ENCODE measurements around the gene ANKFN1. TPM values are rescaled to one million over a fixed set of nuclear protein-coding genes. Genes with fewer than 3 reads are reported as not detected.

ANKFN1 gene
- total and polyA plus RNA-seq, 2 of the 13 experiments (the other 11 are each of a cell fraction or from before 2014, with no cell fraction given) = not detected

GRCh38 chr17:56185491-56186221 lies 32.4 kb downstream of the ANKFN1 start:
- POLR2A ChIA-PET = no interaction called here
- BruUV-seq (replicated peaks) = no TSS peak
- no peak overlapping the region for H3K27ac ChIP-seq (ENCODE audit: extremely low read length, insufficient read depth, low read length)
- H3K27me3 ChIP-seq (ENCODE audit: control insufficient read depth in 1 of 2, insufficient read depth in 2 of 2, low read length in 2 of 2) = peaks cover 0 to 3% of the 10 kb centered on the region in 2 experiments; a peak in 2 of 5 replicates
- no peaks in the 10 kb centered on the region for H3K79me2 ChIP-seq (ENCODE audit: insufficient read depth, low read length)
- H3K9ac ChIP-seq (ENCODE audit: insufficient read depth, low read depth, low read length) = no peak overlapping the region
- TF ChIP-seq ZC3H4 (CRISPR knock-in tag; IDR thresholded peaks at IDR 0.05; ENCODE audit: borderline replicate concordance) = no peak
- TF ChIP-seq TCF7 (IDR thresholded peaks at IDR 0.05; ENCODE audit: low read depth) = no peak
- TF ChIP-seq PAX8 (CRISPR knock-in tag; IDR thresholded peaks at IDR 0.05; ENCODE audit: borderline replicate concordance) = no peak
- TF ChIP-seq ZFP1 (CRISPR knock-in tag; IDR thresholded peaks at IDR 0.05) = no peak
- H3K4me3 ChIP-seq (replicated peaks in 1 of 3; ENCODE audit: insufficient read depth in 1 of 3, low read depth in 2 of 3, low read length in 3 of 3) = no peak overlapping the region
- DNase-seq (ENCODE audit: low spot score) = no peak
- H4K20me1 ChIP-seq (ENCODE audit: insufficient read depth, low read length) = no peaks in the 10 kb centered on the region
- H3K36me3 ChIP-seq (replicated peaks in 1 of 2; ENCODE audit: control insufficient read depth in 1 of 2, insufficient read depth in 2 of 2, low read length in 2 of 2) = no peaks in the 10 kb centered on the region
- WGBS (ENCODE audit: low lambda C conversion rate) = 2% methylated on average over 6 of the region's 6 CpGs
- no peak for ATAC-seq
- CTCF ChIA-PET (ENCODE audit: low intra/inter-chr PET ratio, low total read pairs) = no interaction called here
- H3K4me1 ChIP-seq (ENCODE audit: insufficient read depth, low read length) = no peaks in the 10 kb centered on the region
- H2AFZ ChIP-seq (ENCODE audit: low read length) = no peak overlapping the region
- in situ Hi-C loops (cut with HindIII; ENCODE audit: extremely low pct_ligation_motif_present, low pct_unique_long_range_greater_than_20kb) = no loop called here
- intact Hi-C loops (cut with micrococcal nuclease; ENCODE audit: unreplicated experiment) = no loop called here
- FAIRE-seq = no peak
- no peaks in the 10 kb centered on the region for H3K9me3 ChIP-seq (ENCODE audit: low read length)
- H3K4me2 ChIP-seq (ENCODE audit: low read depth, low read length) = no peak overlapping the region

DNA sequence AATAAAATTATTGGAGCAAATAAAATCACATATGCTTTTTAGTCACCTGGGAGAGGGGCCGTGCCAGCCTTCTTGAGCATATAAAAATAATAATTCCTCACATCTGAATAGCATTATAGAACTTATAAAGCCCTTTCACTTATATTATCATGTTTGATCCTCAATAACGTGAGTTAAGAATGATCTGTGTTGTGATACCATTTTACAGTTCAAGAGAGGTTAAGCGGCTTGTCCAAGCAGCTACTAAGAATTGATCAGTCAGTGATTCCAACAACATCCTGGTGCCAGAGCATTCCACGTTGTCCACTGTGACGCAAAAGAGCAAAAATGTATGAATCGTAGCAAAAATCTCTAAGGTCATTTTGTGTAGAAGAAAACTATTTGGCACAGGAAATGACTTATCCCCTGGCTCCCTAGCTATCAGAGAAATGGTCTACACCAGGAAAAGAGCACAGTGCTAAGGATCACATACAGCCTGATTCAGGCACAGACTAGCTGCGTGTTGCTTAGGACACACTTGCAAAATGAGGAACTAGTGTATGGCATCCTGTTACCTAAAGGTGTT lies 33.0 kb downstream of the ANKFN1 start:
- in situ Hi-C loops (cut with HindIII; ENCODE audit: extremely low pct_ligation_motif_present, low pct_unique_long_range_greater_than_20kb) (no loop called here), intact Hi-C loops (cut with micrococcal nuclease; ENCODE audit: unreplicated experiment) (no loop called here)
- no peaks in the 10 kb centered on the region for H3K4me1 ChIP-seq (ENCODE audit: insufficient read depth, low read length)
- no peaks in the 10 kb centered on the region for H4K20me1 ChIP-seq (ENCODE audit: insufficient read depth, low read length)
- no peaks in the 10 kb centered on the region for H3K9me3 ChIP-seq (ENCODE audit: low read length)
- no peak overlapping the region for H3K27ac ChIP-seq (ENCODE audit: extremely low read length, insufficient read depth, low read length)
- POLR2A ChIA-PET = no interaction called here
- FAIRE-seq (no peak), ATAC-seq (no peak), DNase-seq (ENCODE audit: low spot score) (no peak)
- H2AFZ ChIP-seq (ENCODE audit: low read length) = no peak overlapping the region
- H3K79me2 ChIP-seq (ENCODE audit: insufficient read depth, low read length) = no peaks in the 10 kb centered on the region
- H3K4me2 ChIP-seq (ENCODE audit: low read depth, low read length) = no peak overlapping the region
- 24% methylated on average over 7 of the region's 7 CpGs for WGBS (ENCODE audit: low lambda C conversion rate)
- no peak overlapping the region for H3K9ac ChIP-seq (ENCODE audit: insufficient read depth, low read depth, low read length)
- CTCF ChIA-PET (ENCODE audit: low intra/inter-chr PET ratio, low total read pairs) = no interaction called here
- peaks cover 0 to 3% of the 10 kb centered on the region in 2 experiments; a peak in 2 of 5 replicates for H3K27me3 ChIP-seq (ENCODE audit: control insufficient read depth in 1 of 2, insufficient read depth in 2 of 2, low read length in 2 of 2)
- H3K36me3 ChIP-seq (replicated peaks in 1 of 2; ENCODE audit: control insufficient read depth in 1 of 2, insufficient read depth in 2 of 2, low read length in 2 of 2) = no peaks in the 10 kb centered on the region
- no peak overlapping the region for H3K4me3 ChIP-seq (replicated peaks in 1 of 3; ENCODE audit: insufficient read depth in 1 of 3, low read depth in 2 of 3, low read length in 3 of 3)
- TF ChIP-seq ZNF550 (CRISPR knock-in tag; IDR thresholded peaks at IDR 0.05; ENCODE audit: borderline replicate concordance) (no peak), GABPB1 (CRISPR knock-in tag; IDR thresholded peaks at IDR 0.05) (no peak), ZNF230 (CRISPR knock-in tag; IDR thresholded peaks at IDR 0.05) (no peak), ATF5 (CRISPR knock-in tag; IDR thresholded peaks at IDR 0.05; ENCODE audit: low read depth) (no peak), KDM2A (CRISPR knock-in tag; IDR thresholded peaks at IDR 0.05; ENCODE audit: borderline replicate concordance, low read depth) (no peak), ZBTB4 (CRISPR knock-in tag; IDR thresholded peaks at IDR 0.05; ENCODE audit: borderline replicate concordance) (no peak)
- no TSS peak for BruUV-seq (replicated peaks)

All from HepG2 (cell line).